Measurements from ENCODE around the gene PCMTD2. TPM values are rescaled to one million over a fixed set of nuclear protein-coding genes. Genes with fewer than 3 reads are reported as not detected.

The PCMTD2 gene
- total RNA-seq, 2 donors from 2014 or later = 52.8 to 67.8 TPM

- Mint-ChIP-seq H3K4me1 (ENCODE audit: low read depth) (peaks cover 9% of the 10 kb centered on the region), H3K27me3 (ENCODE audit: low read depth) (no peaks in the 10 kb centered on the region), H3K4me3 (no peak overlapping the region), H3K36me3 (ENCODE audit: insufficient read depth in 2 of 2) (no peaks in the 10 kb centered on the region), H3K9me3 (no peaks in the 10 kb centered on the region), H3K27ac (no peak overlapping the region)
- DNase-seq = no peak
- no peak for ATAC-seq (replicated peaks in 1 of 2)
Measured at GRCh38 chr20:64219202-64219601, 36.3 kb upstream of the PCMTD2 start.

- DNase-seq (no peak), ATAC-seq (replicated peaks in 1 of 2) (no peak)
- Mint-ChIP-seq H3K9me3 (no peaks in the 10 kb centered on the region), H3K36me3 (ENCODE audit: insufficient read depth in 2 of 2) (no peaks in the 10 kb centered on the region), H3K4me1 (ENCODE audit: low read depth) (peaks cover 12% of the 10 kb centered on the region), H3K4me3 (no peak overlapping the region), H3K27me3 (ENCODE audit: low read depth) (no peaks in the 10 kb centered on the region), H3K27ac (no peak overlapping the region)
Measured at GRCh38 chr20:64219730-64220129, 35.8 kb upstream of the PCMTD2 start.

GRCh38 chr20:64220420-64220819 lies 35.1 kb upstream of the PCMTD2 start:
- no peak for DNase-seq
- H3K27me3 Mint-ChIP-seq (ENCODE audit: low read depth) = no peaks in the 10 kb centered on the region
- H3K4me3 Mint-ChIP-seq = no peak overlapping the region
- H3K9me3 Mint-ChIP-seq = no peaks in the 10 kb centered on the region
- no peak overlapping the region for H3K27ac Mint-ChIP-seq
- ATAC-seq (replicated peaks in 1 of 2) = no peak
- H3K36me3 Mint-ChIP-seq (ENCODE audit: insufficient read depth in 2 of 2) = no peaks in the 10 kb centered on the region
- peaks cover 12% of the 10 kb centered on the region for H3K4me1 Mint-ChIP-seq (ENCODE audit: low read depth)

- Mint-ChIP-seq H3K4me3 (no peak overlapping the region), H3K4me1 (ENCODE audit: low read depth) (peaks cover 12% of the 10 kb centered on the region), H3K36me3 (ENCODE audit: insufficient read depth in 2 of 2) (no peaks in the 10 kb centered on the region), H3K9me3 (no peaks in the 10 kb centered on the region), H3K27ac (no peak overlapping the region), H3K27me3 (ENCODE audit: low read depth) (no peaks in the 10 kb centered on the region)
- DNase-seq (no peak), ATAC-seq (replicated peaks in 1 of 2) (no peak)
Measured at GRCh38 chr20:64220891-64221527, 34.5 kb upstream of the PCMTD2 start.

- ATAC-seq (replicated peaks in 1 of 2) (no peak), DNase-seq (no peak)
- Mint-ChIP-seq H3K4me3 (no peak overlapping the region), H3K4me1 (ENCODE audit: low read depth) (peaks cover 12% of the 10 kb centered on the region), H3K9me3 (no peaks in the 10 kb centered on the region), H3K36me3 (ENCODE audit: insufficient read depth in 2 of 2) (no peaks in the 10 kb centered on the region), H3K27me3 (ENCODE audit: low read depth) (no peaks in the 10 kb centered on the region), H3K27ac (no peak overlapping the region)
Measured at GRCh38 chr20:64222291-64222735, 33.2 kb upstream of the PCMTD2 start.

GRCh38 chr20:64222851-64223525 lies 32.6 kb upstream of the PCMTD2 start:
- DNase-seq (no peak), ATAC-seq (replicated peaks in 1 of 2) (no peak)
- Mint-ChIP-seq H3K4me3 (no peak overlapping the region), H3K4me1 (ENCODE audit: low read depth) (peaks cover 12% of the 10 kb centered on the region), H3K36me3 (ENCODE audit: insufficient read depth in 2 of 2) (no peaks in the 10 kb centered on the region), H3K9me3 (no peaks in the 10 kb centered on the region), H3K27me3 (ENCODE audit: low read depth) (no peaks in the 10 kb centered on the region), H3K27ac (no peak overlapping the region)

GRCh38 chr20:64223526-64224067 lies 32.0 kb upstream of the PCMTD2 start:
- no peak for ATAC-seq (replicated peaks in 1 of 2)
- Mint-ChIP-seq H3K27ac (no peak overlapping the region), H3K9me3 (no peaks in the 10 kb centered on the region), H3K36me3 (ENCODE audit: insufficient read depth in 2 of 2) (no peaks in the 10 kb centered on the region), H3K4me3 (no peak overlapping the region), H3K27me3 (ENCODE audit: low read depth) (no peaks in the 10 kb centered on the region), H3K4me1 (ENCODE audit: low read depth) (peaks cover 12% of the 10 kb centered on the region)
- DNase-seq = no peak

- H3K27me3 Mint-ChIP-seq (ENCODE audit: low read depth) = no peaks in the 10 kb centered on the region
- no peaks in the 10 kb centered on the region for H3K9me3 Mint-ChIP-seq
- no peak overlapping the region for H3K4me3 Mint-ChIP-seq
- no peak overlapping the region for H3K27ac Mint-ChIP-seq
- DNase-seq = no peak
- ATAC-seq (replicated peaks in 1 of 2) = peak in 1 of 2 donors; percentile 50
- peaks cover 12% of the 10 kb centered on the region for H3K4me1 Mint-ChIP-seq (ENCODE audit: low read depth)
- no peaks in the 10 kb centered on the region for H3K36me3 Mint-ChIP-seq (ENCODE audit: insufficient read depth in 2 of 2)
Measured at GRCh38 chr20:64224351-64225170, 31.0 kb upstream of the PCMTD2 start.

GRCh38 chr20:64225171-64225595 lies 30.4 kb upstream of the PCMTD2 start:
- Mint-ChIP-seq H3K9me3 (no peaks in the 10 kb centered on the region), H3K36me3 (ENCODE audit: insufficient read depth in 2 of 2) (no peaks in the 10 kb centered on the region)
- DNase-seq = no peak

GRCh38 chr20:64225828-64226598 lies 29.5 kb upstream of the PCMTD2 start:
- DNase-seq = no peak
- Mint-ChIP-seq H3K36me3 (ENCODE audit: insufficient read depth in 2 of 2) (no peaks in the 10 kb centered on the region), H3K4me1 (ENCODE audit: low read depth) (peaks cover 12% of the 10 kb centered on the region), H3K27me3 (ENCODE audit: low read depth) (no peaks in the 10 kb centered on the region), H3K4me3 (no peak overlapping the region), H3K27ac (no peak overlapping the region), H3K9me3 (no peaks in the 10 kb centered on the region)
- no peak for ATAC-seq (replicated peaks in 1 of 2)

More at GRCh38 chr20:64225171-64225595, 30.4 kb upstream of the PCMTD2 start:
- no peak for ATAC-seq (replicated peaks in 1 of 2)
- Mint-ChIP-seq H3K4me1 (ENCODE audit: low read depth) (peaks cover 12% of the 10 kb centered on the region), H3K27ac (no peak overlapping the region), H3K4me3 (no peak overlapping the region), H3K27me3 (ENCODE audit: low read depth) (no peaks in the 10 kb centered on the region)

- Mint-ChIP-seq H3K27ac (no peak overlapping the region), H3K9me3 (no peaks in the 10 kb centered on the region), H3K4me3 (no peak overlapping the region), H3K4me1 (ENCODE audit: low read depth) (peaks cover 12% of the 10 kb centered on the region), H3K27me3 (ENCODE audit: low read depth) (no peaks in the 10 kb centered on the region), H3K36me3 (ENCODE audit: insufficient read depth in 2 of 2) (no peaks in the 10 kb centered on the region)
- DNase-seq = no peak
- no peak for ATAC-seq (replicated peaks in 1 of 2)
Measured at GRCh38 chr20:64226686-64227580, 28.6 kb upstream of the PCMTD2 start.

Data from activated T-cell treated with anti-CD3 and anti-CD28 coated beads, Interleukin-2, amount 50 U/mL, for 72 hours (primary cell).